Upper lobe of left lung (tissue), 4 donors: ENCODE measurements around the gene FGA.

Experiments
- CTCF ChIP-seq, 6 experiments: fragments of 450-650 bp in 4 of 6; fragments of 200-600 bp in 2 of 6; sonication (generic) in 2 of 6; IDR thresholded peaks; one replicate each; pipeline ENCODE4 v1.5.1; 2016 to 2019; ENCODE audit warnings: antibody characterized with exemption in 6 of 6
- EP300 ChIP-seq, 4 donors: sonication (generic); formaldehyde crosslinking; IDR thresholded peaks; one replicate each; pipeline ENCODE4 v1.5.1; 2017; ENCODE audit warnings: antibody characterized with exemption in 4 of 4, control low read depth in 2 of 4
- POLR2A ChIP-seq, 4 donors: fragments of 450-650 bp; IDR thresholded peaks; one replicate each; pipeline ENCODE4 v1.5.1; 2016 to 2017; ENCODE audit warnings: antibody characterized with exemption in 4 of 4, mild to moderate bottlenecking in 2 of 4
- POLR2AphosphoS5 ChIP-seq, 2 donors: sonication (generic); formaldehyde crosslinking; IDR thresholded peaks; one replicate each; pipeline ENCODE4 v1.5.1; 2017; ENCODE audit warnings: antibody characterized with exemption in 2 of 2

GRCh38 chr4:154578919-154579318, 11.6 kb downstream of the FGA start:
- no peak for TF ChIP-seq EP300 (IDR thresholded peaks at IDR 0.05)
- no peak for TF ChIP-seq CTCF (IDR thresholded peaks at IDR 0.05)
- no peak for TF ChIP-seq POLR2A (IDR thresholded peaks at IDR 0.05)
- TF ChIP-seq POLR2AphosphoS5 (IDR thresholded peaks at IDR 0.05) = no peak
